WTC11 (cell line): ENCODE results near the gene PLCG2.

Experiments used
- IRF2 ChIP-seq: sonication (generic); formaldehyde crosslinking; IDR thresholded peaks from 2 replicates; pipeline ENCODE4 v1.8.0; 2022; ENCODE audit warnings: low read depth, missing genetic modification reagents, borderline replicate concordance
- NR3C1 ChIP-seq: sonication (generic); formaldehyde crosslinking; conservative IDR thresholded peaks from 2 replicates; pipeline ENCODE4 v1.8.1; 2023; ENCODE audit warnings: low read depth, mild to moderate bottlenecking, missing genetic modification reagents
- TEAD1 ChIP-seq: sonication (generic); formaldehyde crosslinking; IDR thresholded peaks from 2 replicates; pipeline ENCODE4 v1.8.0; 2022; ENCODE audit warnings: mild to moderate bottlenecking, missing genetic modification reagents
- TEAD4 ChIP-seq: sonication (generic); formaldehyde crosslinking; IDR thresholded peaks from 2 replicates; pipeline ENCODE4 v1.8.0; 2022; ENCODE audit warnings: mild to moderate bottlenecking, missing genetic modification reagents
- TF ChIP-seq, protein P1 (sequence below): fragments of 250-450 bp; sonication (Bioruptor Pico); IDR thresholded peaks from 2 replicates; pipeline ENCODE4 v2.1.2; 2022; ENCODE audit warnings: mild to moderate bottlenecking, moderate library complexity
- TF ChIP-seq, protein P2 (sequence below): sonication (generic); formaldehyde crosslinking; IDR thresholded peaks from 2 replicates; pipeline ENCODE4 v1.8.0; 2023; ENCODE audit warnings: missing genetic modification reagents, mild to moderate bottlenecking, borderline replicate concordance
- TF ChIP-seq, protein P3 (sequence below): sonication (generic); formaldehyde crosslinking; IDR thresholded peaks from 2 replicates; pipeline ENCODE4 v1.8.1; 2023; ENCODE audit warnings: mild to moderate bottlenecking, missing genetic modification reagents
- TF ChIP-seq, protein P4 (sequence below): fragments of 200-600 bp; IDR thresholded peaks from 2 replicates; pipeline ENCODE4 v1.8.0; 2022; ENCODE audit warnings: antibody characterized with exemption

DNA sequence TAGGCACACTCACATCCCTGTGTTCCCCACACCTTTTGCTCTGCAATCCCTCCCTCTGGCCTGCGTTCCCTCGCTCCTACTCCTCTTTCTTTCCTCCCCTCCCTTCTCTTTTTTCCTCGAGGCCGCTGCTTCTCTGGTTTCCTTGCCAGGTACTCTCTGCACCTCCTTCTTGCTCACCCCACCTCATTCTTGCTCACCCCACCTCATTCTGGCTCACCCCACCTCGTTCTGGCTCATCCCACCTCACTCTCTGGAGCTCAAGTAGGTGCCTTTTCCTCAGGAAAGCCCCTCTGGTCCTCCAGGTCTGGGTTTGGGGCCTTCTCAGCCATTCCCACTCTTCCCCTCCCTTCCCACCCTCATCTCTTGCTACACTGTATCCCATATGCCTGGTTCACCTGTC, 103.5 kb downstream of the PLCG2 start:
- TF ChIP-seq, protein P1, sequence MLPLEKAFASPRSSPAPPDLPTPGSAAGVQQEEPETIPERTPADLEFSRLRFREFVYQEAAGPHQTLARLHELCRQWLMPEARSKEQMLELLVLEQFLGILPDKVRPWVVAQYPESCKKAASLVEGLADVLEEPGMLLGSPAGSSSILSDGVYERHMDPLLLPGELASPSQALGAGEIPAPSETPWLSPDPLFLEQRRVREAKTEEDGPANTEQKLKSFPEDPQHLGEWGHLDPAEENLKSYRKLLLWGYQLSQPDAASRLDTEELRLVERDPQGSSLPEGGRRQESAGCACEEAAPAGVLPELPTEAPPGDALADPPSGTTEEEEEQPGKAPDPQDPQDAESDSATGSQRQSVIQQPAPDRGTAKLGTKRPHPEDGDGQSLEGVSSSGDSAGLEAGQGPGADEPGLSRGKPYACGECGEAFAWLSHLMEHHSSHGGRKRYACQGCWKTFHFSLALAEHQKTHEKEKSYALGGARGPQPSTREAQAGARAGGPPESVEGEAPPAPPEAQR (CRISPR knock-in tag): no peak
- no peak for TF ChIP-seq TEAD1 (CRISPR knock-in tag)
- TF ChIP-seq, protein P2, sequence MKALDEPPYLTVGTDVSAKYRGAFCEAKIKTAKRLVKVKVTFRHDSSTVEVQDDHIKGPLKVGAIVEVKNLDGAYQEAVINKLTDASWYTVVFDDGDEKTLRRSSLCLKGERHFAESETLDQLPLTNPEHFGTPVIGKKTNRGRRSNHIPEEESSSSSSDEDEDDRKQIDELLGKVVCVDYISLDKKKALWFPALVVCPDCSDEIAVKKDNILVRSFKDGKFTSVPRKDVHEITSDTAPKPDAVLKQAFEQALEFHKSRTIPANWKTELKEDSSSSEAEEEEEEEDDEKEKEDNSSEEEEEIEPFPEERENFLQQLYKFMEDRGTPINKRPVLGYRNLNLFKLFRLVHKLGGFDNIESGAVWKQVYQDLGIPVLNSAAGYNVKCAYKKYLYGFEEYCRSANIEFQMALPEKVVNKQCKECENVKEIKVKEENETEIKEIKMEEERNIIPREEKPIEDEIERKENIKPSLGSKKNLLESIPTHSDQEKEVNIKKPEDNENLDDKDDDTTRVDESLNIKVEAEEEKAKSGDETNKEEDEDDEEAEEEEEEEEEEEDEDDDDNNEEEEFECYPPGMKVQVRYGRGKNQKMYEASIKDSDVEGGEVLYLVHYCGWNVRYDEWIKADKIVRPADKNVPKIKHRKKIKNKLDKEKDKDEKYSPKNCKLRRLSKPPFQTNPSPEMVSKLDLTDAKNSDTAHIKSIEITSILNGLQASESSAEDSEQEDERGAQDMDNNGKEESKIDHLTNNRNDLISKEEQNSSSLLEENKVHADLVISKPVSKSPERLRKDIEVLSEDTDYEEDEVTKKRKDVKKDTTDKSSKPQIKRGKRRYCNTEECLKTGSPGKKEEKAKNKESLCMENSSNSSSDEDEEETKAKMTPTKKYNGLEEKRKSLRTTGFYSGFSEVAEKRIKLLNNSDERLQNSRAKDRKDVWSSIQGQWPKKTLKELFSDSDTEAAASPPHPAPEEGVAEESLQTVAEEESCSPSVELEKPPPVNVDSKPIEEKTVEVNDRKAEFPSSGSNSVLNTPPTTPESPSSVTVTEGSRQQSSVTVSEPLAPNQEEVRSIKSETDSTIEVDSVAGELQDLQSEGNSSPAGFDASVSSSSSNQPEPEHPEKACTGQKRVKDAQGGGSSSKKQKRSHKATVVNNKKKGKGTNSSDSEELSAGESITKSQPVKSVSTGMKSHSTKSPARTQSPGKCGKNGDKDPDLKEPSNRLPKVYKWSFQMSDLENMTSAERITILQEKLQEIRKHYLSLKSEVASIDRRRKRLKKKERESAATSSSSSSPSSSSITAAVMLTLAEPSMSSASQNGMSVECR (CRISPR knock-in tag): no peak
- TF ChIP-seq, protein P3, sequence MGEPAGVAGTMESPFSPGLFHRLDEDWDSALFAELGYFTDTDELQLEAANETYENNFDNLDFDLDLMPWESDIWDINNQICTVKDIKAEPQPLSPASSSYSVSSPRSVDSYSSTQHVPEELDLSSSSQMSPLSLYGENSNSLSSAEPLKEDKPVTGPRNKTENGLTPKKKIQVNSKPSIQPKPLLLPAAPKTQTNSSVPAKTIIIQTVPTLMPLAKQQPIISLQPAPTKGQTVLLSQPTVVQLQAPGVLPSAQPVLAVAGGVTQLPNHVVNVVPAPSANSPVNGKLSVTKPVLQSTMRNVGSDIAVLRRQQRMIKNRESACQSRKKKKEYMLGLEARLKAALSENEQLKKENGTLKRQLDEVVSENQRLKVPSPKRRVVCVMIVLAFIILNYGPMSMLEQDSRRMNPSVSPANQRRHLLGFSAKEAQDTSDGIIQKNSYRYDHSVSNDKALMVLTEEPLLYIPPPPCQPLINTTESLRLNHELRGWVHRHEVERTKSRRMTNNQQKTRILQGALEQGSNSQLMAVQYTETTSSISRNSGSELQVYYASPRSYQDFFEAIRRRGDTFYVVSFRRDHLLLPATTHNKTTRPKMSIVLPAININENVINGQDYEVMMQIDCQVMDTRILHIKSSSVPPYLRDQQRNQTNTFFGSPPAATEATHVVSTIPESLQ (CRISPR knock-in tag): no peak
- TF ChIP-seq NR3C1: no peak
- TF ChIP-seq TEAD4: no peak
- TF ChIP-seq, protein P4, sequence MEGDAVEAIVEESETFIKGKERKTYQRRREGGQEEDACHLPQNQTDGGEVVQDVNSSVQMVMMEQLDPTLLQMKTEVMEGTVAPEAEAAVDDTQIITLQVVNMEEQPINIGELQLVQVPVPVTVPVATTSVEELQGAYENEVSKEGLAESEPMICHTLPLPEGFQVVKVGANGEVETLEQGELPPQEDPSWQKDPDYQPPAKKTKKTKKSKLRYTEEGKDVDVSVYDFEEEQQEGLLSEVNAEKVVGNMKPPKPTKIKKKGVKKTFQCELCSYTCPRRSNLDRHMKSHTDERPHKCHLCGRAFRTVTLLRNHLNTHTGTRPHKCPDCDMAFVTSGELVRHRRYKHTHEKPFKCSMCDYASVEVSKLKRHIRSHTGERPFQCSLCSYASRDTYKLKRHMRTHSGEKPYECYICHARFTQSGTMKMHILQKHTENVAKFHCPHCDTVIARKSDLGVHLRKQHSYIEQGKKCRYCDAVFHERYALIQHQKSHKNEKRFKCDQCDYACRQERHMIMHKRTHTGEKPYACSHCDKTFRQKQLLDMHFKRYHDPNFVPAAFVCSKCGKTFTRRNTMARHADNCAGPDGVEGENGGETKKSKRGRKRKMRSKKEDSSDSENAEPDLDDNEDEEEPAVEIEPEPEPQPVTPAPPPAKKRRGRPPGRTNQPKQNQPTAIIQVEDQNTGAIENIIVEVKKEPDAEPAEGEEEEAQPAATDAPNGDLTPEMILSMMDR: no peak
- no peak for TF ChIP-seq IRF2 (CRISPR knock-in tag)
